T-cell (primary cell): Measurements from ENCODE around the gene WAS. TPM values are rescaled to one million over a fixed set of nuclear protein-coding genes. Genes with fewer than 3 reads are reported as not detected.
A peak's percentile ranks its signal among the peaks of the same experiment; 100 is the strongest.

ENCODE experiments used
- ATAC-seq, 4 experiments: fragments of 200-7000 bp in 3 of 4; fragments of 150-1000 bp in 1 of 4; cut with Tn5 transposase; replicated peaks in 1 of 4; 1 replicate in 3 of 4; 2 replicates in 1 of 4; pipeline ENCODE4 v1.10.0; 2021; ENCODE audit warnings: moderate library complexity in 3 of 4, mild to moderate bottlenecking in 2 of 4, moderate number of reproducible peaks in 1 of 4
- CTCF ChIA-PET, 2 donors: fragments of 300-600 bp; sonication (Branson Sonifier 250); formaldehyde crosslinking; loops; one replicate each; lab custom pipeline; 2022; ENCODE audit warnings: antibody characterized with exemption in 2 of 2; lab: Charles Lee
- POLR2A ChIA-PET, 2 donors: fragments of 300-600 bp; sonication (Branson Sonifier 250); formaldehyde crosslinking; loops; one replicate each; lab custom pipeline; 2022; ENCODE audit warnings: antibody characterized with exemption in 2 of 2; lab: Charles Lee
- DNase-seq, 35 experiments: peaks; one replicate each; pipeline versions ENCODE4 v3.0.0 to v3.0.0-alpha.2; 2013 to 2023
- H3K27ac ChIP-seq: one replicate; pipeline ENCODE4 v1.5.1; 2013; ENCODE audit warnings: low read length
- H3K27me3 ChIP-seq, 2 experiments: replicated peaks in 1 of 2; 1 replicate in 1 of 2; 2 replicates in 1 of 2; pipeline versions ENCODE4 v1.6.1 to v1.7.0; 2013; ENCODE audit warnings: low read length in 1 of 2, mixed read lengths in 1 of 2; ENCODE audit not compliant: control insufficient read depth in 2 of 2, insufficient read depth in 2 of 2; ENCODE audit errors: extremely low read depth in 1 of 2
- H3K36me3 ChIP-seq, 2 donors: 1 replicate in 1 of 2; 2 replicates in 1 of 2; pipeline versions ENCODE4 v1.6.1 to v1.7.0; 2013; ENCODE audit warnings: low read length in 1 of 2; ENCODE audit not compliant: control insufficient read depth in 2 of 2, insufficient read depth in 1 of 2; ENCODE audit errors: extremely low read depth in 1 of 2
- H3K4me1 ChIP-seq, 2 experiments: 1 replicate in 1 of 2; 2 replicates in 1 of 2; pipeline versions ENCODE4 v1.6.1 to v1.7.0; 2013; ENCODE audit warnings: low read length in 2 of 2, mixed read lengths in 1 of 2; ENCODE audit not compliant: insufficient read depth in 2 of 2, control insufficient read depth in 1 of 2; ENCODE audit errors: extremely low read depth in 1 of 2
- H3K4me3 ChIP-seq, 2 donors: 1 replicate in 1 of 2; 2 replicates in 1 of 2; pipeline versions ENCODE4 v1.5.1 to v1.7.0; 2013; ENCODE audit warnings: mild to moderate bottlenecking in 2 of 2, low read length in 1 of 2, moderate library complexity in 1 of 2; ENCODE audit not compliant: control insufficient read depth in 1 of 2; ENCODE audit errors: extremely low read depth in 1 of 2
- H3K9me3 ChIP-seq: 2 replicates; pipeline ENCODE4 v1.7.0; 2013
- H3K27ac Mint-ChIP-seq, 2 donors: one replicate each; pipeline ENCODE4 v1.8.0; 2020 to 2021; ENCODE audit warnings: mild to moderate bottlenecking in 2 of 2, mixed read lengths in 2 of 2
- H3K27me3 Mint-ChIP-seq, 2 donors: one replicate each; pipeline ENCODE4 v1.8.0; 2021 to 2022; ENCODE audit warnings: mixed read lengths in 2 of 2
- H3K36me3 Mint-ChIP-seq: one replicate; pipeline ENCODE4 v1.8.0; 2021; ENCODE audit warnings: mixed read lengths
- H3K4me1 Mint-ChIP-seq, 3 donors: one replicate each; pipeline ENCODE4 v1.8.0; 2020 to 2022; ENCODE audit warnings: mixed read lengths in 3 of 3, mild to moderate bottlenecking in 1 of 3
- H3K4me3 Mint-ChIP-seq, 3 donors: one replicate each; pipeline ENCODE4 v1.8.0; 2020 to 2022; ENCODE audit warnings: mild to moderate bottlenecking in 3 of 3, mixed read lengths in 3 of 3, moderate library complexity in 3 of 3
- H3K9me3 Mint-ChIP-seq, 3 donors: one replicate each; pipeline ENCODE4 v1.8.0; 2020 to 2022; ENCODE audit warnings: mixed read lengths in 3 of 3
- WGBS: methylation state at CpG from one replicate; pipeline ENCODE4 v1.1.5; 2013; ENCODE audit warnings: missing lambda C conversion rate; ENCODE audit not compliant: insufficient coverage; 5-methylcytosine and 5-hydroxymethylcytosine counted together
- total RNA-seq, 35 experiments: library from RNA in 6 of 35; stranded (reverse) in 6 of 35; fragments of 120-200 nt in 1 of 35; gene quantifications; one replicate each; pipeline versions ENCODE4 v1.2.1 to v1.2.4 and lab custom pipeline; 2013 to 2026

Gene WAS
- total RNA-seq (100 to 1,000 TPM in 3 of 5 donors, 10 to 100 TPM in 2; 92.0 to 118 (median 103) TPM), total RNA-seq (lab: John Stamatoyannopoulos, UW) (8.0 to 79.6 (median 46.3) reads per million in 29 experiments)
- 106 TPM for total RNA-seq (2013)

DNA sequence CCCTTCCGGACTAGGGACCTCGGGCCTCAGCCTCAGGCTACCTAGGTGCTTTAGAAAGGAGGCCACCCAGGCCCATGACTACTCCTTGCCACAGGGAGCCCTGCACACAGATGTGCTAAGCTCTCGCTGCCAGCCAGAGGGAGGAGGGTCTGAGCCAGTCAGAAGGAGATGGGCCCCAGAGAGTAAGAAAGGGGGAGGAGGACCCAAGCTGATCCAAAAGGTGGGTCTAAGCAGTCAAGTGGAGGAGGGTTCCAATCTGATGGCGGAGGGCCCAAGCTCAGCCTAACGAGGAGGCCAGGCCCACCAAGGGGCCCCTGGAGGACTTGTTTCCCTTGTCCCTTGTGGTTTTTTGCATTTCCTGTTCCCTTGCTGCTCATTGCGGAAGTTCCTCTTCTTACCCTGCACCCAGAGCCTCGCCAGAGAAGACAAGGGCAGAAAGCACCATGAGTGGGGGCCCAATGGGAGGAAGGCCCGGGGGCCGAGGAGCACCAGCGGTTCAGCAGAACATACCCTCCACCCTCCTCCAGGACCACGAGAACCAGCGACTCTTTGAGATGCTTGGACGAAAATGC is at the start of gene WAS:
Gene WAS (plus strand): TSS at position 389 of the 572 bp plus-strand sequence. CDS start 55 bp downstream, at position 444.
- 47% methylated on average over 2 of the region's 13 CpGs for WGBS
- Mint-ChIP-seq H3K9me3 (no peaks in the 10 kb centered on the region), H3K4me3 (peak within 1 kb of the TSS; percentile 90 to 93 (median 92)), H3K36me3 (peaks cover 24% of the 10 kb centered on the region), H3K27ac (peak within 1 kb of the TSS; percentile 93 to 94), H3K27me3 (no peaks in the 10 kb centered on the region), H3K4me1 (peaks cover 52 to 68% (median 55%) of the 10 kb centered on the region in 3 donors)
- H3K4me3 ChIP-seq: peak within 1 kb of the TSS; percentile 71 to 83
- peaks cover 16 to 44% of the 10 kb centered on the region in 2 experiments for H3K4me1 ChIP-seq
- CTCF ChIA-PET: no interaction called here
- H3K9me3 ChIP-seq: no peaks in the 10 kb centered on the region
- no peaks in the 10 kb centered on the region for H3K27me3 ChIP-seq
- peaks cover 0 to 29% of the 10 kb centered on the region in 2 donors for H3K36me3 ChIP-seq
- POLR2A ChIA-PET: interaction anchor here in 1 of 2 donors (0.6 kb wide), 1 partner anchor 12 kb away, joined by 4 read pairs; no protein-coding TSS in a partner anchor
- peak in 32 of 35 experiments; percentile 10 to 68 (median 28) for DNase-seq
- H3K27ac ChIP-seq: peak within 1 kb of the TSS; percentile 83
- peak; percentile 87 to 93 (median 90) for ATAC-seq

DNA sequence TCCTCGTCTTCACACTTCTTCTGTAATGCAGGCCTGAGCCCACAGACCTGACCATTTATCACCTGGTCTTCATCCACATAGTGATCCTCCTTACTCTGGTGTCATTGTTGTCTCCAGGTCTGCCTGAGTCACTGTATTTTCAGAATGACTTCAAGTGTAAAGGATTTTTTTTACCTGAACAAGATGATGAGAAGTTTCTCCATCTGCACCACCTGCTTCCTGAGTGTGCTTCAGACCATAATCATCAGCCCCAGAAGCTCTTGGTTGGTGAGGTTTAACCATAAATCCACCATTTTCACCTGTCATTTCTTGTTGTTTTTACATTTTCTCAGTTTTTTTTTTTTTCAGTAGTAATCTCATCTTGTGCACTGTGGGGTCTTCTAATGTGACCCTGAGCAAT is 47.3 kb upstream of the WAS start:
- Histone ChIP-seq H3K36me3 (no peaks in the 10 kb centered on the region), H3K27ac (no peak overlapping the region), H3K4me3 (no peak overlapping the region), H3K4me1 (peaks cover 0 to 10% of the 10 kb centered on the region in 2 experiments), H3K9me3 (no peaks in the 10 kb centered on the region), H3K27me3 (no peaks in the 10 kb centered on the region)
- DNase-seq (no peak), ATAC-seq (no peak)
- H3K4me3 Mint-ChIP-seq: no peak overlapping the region
- peaks cover 0 to 8% (median 4%) of the 10 kb centered on the region in 3 donors for H3K4me1 Mint-ChIP-seq
- H3K9me3 Mint-ChIP-seq: no peaks in the 10 kb centered on the region
- H3K27me3 Mint-ChIP-seq: peaks cover 0 to 4% of the 10 kb centered on the region in 2 donors
- ChIA-PET CTCF (no interaction called here), POLR2A (no interaction called here)
- H3K27ac Mint-ChIP-seq: no peak overlapping the region
- no peaks in the 10 kb centered on the region for H3K36me3 Mint-ChIP-seq
- WGBS: no CpG with 5 or more reads among the region's 1 CpG

DNA sequence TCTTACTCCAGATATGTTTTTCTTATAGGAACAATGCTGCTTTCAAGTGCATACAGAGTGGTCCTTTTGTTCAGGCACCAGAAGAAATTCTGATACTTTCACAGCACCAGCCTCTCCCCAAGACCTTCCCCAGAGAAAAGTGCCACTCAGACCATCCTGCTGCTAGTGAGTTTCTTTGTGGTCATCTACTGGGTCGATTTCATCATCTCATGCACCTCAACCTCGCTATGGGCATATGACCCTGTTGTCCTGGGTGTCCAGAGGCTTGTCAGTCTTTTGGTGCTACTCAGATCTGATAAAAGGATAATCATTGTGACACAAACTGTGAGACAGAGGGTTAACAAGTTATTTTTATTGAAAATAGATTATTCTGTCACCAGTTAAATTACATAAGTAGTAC is 46.8 kb upstream of the WAS start:
- no peaks in the 10 kb centered on the region for H3K27me3 ChIP-seq
- H3K9me3 ChIP-seq: no peaks in the 10 kb centered on the region
- POLR2A ChIA-PET: no interaction called here
- H3K27me3 Mint-ChIP-seq: peaks cover 0 to 4% of the 10 kb centered on the region in 2 donors
- H3K4me1 ChIP-seq: peaks cover 0 to 6% of the 10 kb centered on the region in 2 experiments
- CTCF ChIA-PET: no interaction called here
- DNase-seq (no peak), ATAC-seq (no peak)
- H3K4me3 Mint-ChIP-seq: no peak overlapping the region
- no peak overlapping the region for H3K27ac Mint-ChIP-seq
- no peaks in the 10 kb centered on the region for H3K9me3 Mint-ChIP-seq
- no CpG with 5 or more reads among the region's 2 CpGs for WGBS
- H3K4me3 ChIP-seq: no peak overlapping the region
- H3K36me3 Mint-ChIP-seq: no peaks in the 10 kb centered on the region
- no peaks in the 10 kb centered on the region for H3K36me3 ChIP-seq
- no peak overlapping the region for H3K27ac ChIP-seq
- peaks cover 0 to 4% (median 0%) of the 10 kb centered on the region in 3 donors for H3K4me1 Mint-ChIP-seq

DNA sequence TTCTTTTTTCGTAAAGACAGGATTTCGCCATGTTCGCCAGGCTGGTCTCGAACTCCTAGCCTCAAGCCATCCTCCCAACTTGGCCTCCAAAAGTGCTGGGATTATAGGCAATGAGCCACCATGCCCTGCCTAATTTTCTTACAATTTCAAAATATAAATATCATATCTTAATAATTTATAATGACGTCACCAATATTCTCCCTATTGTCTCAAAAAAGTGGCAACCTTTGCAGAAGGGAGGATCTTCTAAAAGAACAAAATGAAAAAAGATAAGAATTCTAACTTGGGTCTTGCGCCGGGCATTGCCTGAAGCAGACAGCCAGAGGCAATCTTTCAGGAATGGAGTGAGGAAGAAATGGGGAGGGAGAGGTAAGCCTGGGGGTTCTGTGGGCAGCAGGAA is 37.9 kb upstream of the WAS start:
- peaks cover 0 to 2% (median 2%) of the 10 kb centered on the region in 3 donors for H3K4me1 Mint-ChIP-seq
- no peaks in the 10 kb centered on the region for H3K36me3 Mint-ChIP-seq
- ChIA-PET CTCF (no interaction called here), POLR2A (no interaction called here)
- ATAC-seq (no peak), DNase-seq (no peak)
- no peak overlapping the region for H3K27ac Mint-ChIP-seq
- no peaks in the 10 kb centered on the region for H3K4me1 ChIP-seq
- H3K27me3 ChIP-seq: no peaks in the 10 kb centered on the region
- no peaks in the 10 kb centered on the region for H3K27me3 Mint-ChIP-seq
- no peaks in the 10 kb centered on the region for H3K9me3 Mint-ChIP-seq
- H3K27ac ChIP-seq: no peak overlapping the region
- no peaks in the 10 kb centered on the region for H3K36me3 ChIP-seq
- no CpG with 5 or more reads among the region's 7 CpGs for WGBS
- no peaks in the 10 kb centered on the region for H3K9me3 ChIP-seq
- no peak overlapping the region for H3K4me3 ChIP-seq
- H3K4me3 Mint-ChIP-seq: no peak overlapping the region

DNA sequence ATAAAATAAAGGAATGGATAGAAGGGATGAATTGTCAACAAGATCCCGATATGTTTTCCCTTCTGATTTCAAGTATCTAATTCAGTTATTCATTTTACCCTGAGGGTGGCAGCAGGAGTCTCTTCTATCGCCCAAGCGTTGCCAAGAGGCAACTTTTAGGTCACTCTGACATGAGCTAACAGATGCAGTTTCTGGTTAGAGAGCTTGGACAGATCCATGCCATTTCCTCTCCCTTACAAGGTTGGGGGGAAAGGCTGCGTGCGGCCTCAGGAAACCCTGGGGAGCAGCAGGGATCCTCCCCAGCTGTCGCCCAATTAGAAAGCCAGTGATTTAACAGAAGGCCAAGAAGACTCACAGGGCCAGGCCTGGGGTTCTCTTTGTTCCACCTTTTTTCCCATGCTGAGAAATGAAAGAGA is 35.3 kb upstream of the WAS start:
- no CpG with 5 or more reads among the region's 6 CpGs for WGBS
- H3K9me3 Mint-ChIP-seq: no peaks in the 10 kb centered on the region

DNA sequence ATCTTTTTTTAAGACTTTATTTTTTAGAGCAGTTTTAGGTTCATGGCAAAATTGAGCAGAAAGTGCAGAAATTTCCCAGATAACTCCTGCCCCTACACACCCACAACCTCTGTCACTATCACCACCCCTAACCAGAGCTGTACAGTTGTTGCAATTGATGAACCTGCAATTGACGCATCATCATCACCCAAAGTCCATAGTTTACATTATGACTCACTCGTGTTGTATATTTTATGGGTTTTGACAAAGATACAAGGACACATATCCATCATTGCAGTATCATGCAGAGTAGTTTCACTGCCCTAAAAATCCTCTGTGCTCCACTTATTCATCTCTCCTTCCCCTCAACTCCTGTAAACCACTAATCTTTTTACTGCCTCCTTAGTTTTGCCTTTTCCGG is 34.5 kb upstream of the WAS start:
- Mint-ChIP-seq H3K36me3 (no peaks in the 10 kb centered on the region), H3K27ac (no peak overlapping the region), H3K4me1 (peaks cover 0 to 13% (median 6%) of the 10 kb centered on the region in 3 donors), H3K9me3 (no peaks in the 10 kb centered on the region), H3K4me3 (no peak overlapping the region), H3K27me3 (no peaks in the 10 kb centered on the region)
- ATAC-seq (no peak), DNase-seq (no peak)
- WGBS: no CpG with 5 or more reads among the region's 3 CpGs
- Histone ChIP-seq H3K9me3 (no peaks in the 10 kb centered on the region), H3K4me3 (no peak overlapping the region), H3K27ac (no peak overlapping the region), H3K27me3 (no peaks in the 10 kb centered on the region), H3K4me1 (no peaks in the 10 kb centered on the region), H3K36me3 (no peaks in the 10 kb centered on the region)
- ChIA-PET CTCF (interaction anchor here (0.7 to 1.5 kb wide), 5 partner anchors 200 to 1512 kb away, joined by 3 to 6 read pairs (median 4); partner anchors contain the start of gene PQBP1 (in 1 of the 2)), POLR2A (no interaction called here)

More for the DNA sequence above, 35.3 kb upstream of the WAS start:
- H3K27ac ChIP-seq: no peak overlapping the region
- POLR2A ChIA-PET: interaction anchor here (0.5 to 0.9 kb wide), 7 partner anchors 9 to 379 kb away, joined by 3 to 10 read pairs (median 4); partner anchors contain the start of gene PQBP1 (in 1 of the 2)
- peak in 33 of 35 experiments; percentile 1 to 68 (median 22) for DNase-seq
- H3K4me1 ChIP-seq: no peaks in the 10 kb centered on the region
- Mint-ChIP-seq H3K4me1 (peaks cover 0 to 11% (median 6%) of the 10 kb centered on the region in 3 donors), H3K27ac (peak overlapping the region; percentile 74), H3K27me3 (no peaks in the 10 kb centered on the region), H3K4me3 (no peak overlapping the region), H3K36me3 (no peaks in the 10 kb centered on the region)
- CTCF ChIA-PET: interaction anchor here (0.7 to 1.5 kb wide), 16 partner anchors 66 to 300 kb away, joined by 3 to 7 read pairs (median 4); partner anchors contain the start of genes PQBP1 (in 2 of the 2), HDAC6 (in 1 of the 2), SLC35A2 (in 1 of the 2) and TIMM17B (in 1 of the 2)
- no peaks in the 10 kb centered on the region for H3K27me3 ChIP-seq
- no peak overlapping the region for H3K4me3 ChIP-seq
- H3K9me3 ChIP-seq: no peaks in the 10 kb centered on the region
- ATAC-seq: peak in 3 of 4 experiments; percentile 60 to 78 (median 75)
- no peaks in the 10 kb centered on the region for H3K36me3 ChIP-seq
